ENCODE results near the gene LOXHD1.
A peak's percentile ranks its signal among the peaks of the same experiment; 100 is the strongest.

The LOXHD1 gene

GRCh38 chr18:46668694-46669093 lies 11.7 kb upstream of the LOXHD1 start:
- DNase-seq: no peak

DNA sequence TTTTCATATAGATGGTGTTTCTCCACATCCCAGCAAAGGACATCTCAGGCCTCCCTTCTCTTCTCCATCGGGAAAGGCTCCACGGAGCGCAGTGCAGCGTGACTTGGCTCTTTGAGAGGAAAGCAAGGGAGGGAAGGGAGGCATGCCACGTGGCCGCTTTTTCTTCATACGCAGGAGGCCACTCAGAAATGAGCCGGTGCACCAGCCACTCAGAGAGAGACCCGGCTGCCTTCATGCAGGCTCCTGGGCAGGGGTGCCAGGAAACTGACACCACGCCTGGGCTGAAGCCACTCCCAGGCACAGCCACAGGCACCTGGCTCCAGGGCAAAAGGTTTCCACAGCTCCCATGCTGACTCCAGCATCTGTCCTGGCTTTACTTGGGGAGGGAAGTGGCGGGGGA lies 11.1 kb upstream of the LOXHD1 start:
- no peak for DNase-seq

GRCh38 chr18:46663539-46663938 lies 6.5 kb upstream of the LOXHD1 start:
- DNase-seq: no peak

- no peak for DNase-seq
These were observed 4.1 kb upstream of the LOXHD1 start for GRCh38 chr18:46660957-46661749.

GRCh38 chr18:46659484-46659883 lies 2.5 kb upstream of the LOXHD1 start:
- DNase-seq: no peak

DNA sequence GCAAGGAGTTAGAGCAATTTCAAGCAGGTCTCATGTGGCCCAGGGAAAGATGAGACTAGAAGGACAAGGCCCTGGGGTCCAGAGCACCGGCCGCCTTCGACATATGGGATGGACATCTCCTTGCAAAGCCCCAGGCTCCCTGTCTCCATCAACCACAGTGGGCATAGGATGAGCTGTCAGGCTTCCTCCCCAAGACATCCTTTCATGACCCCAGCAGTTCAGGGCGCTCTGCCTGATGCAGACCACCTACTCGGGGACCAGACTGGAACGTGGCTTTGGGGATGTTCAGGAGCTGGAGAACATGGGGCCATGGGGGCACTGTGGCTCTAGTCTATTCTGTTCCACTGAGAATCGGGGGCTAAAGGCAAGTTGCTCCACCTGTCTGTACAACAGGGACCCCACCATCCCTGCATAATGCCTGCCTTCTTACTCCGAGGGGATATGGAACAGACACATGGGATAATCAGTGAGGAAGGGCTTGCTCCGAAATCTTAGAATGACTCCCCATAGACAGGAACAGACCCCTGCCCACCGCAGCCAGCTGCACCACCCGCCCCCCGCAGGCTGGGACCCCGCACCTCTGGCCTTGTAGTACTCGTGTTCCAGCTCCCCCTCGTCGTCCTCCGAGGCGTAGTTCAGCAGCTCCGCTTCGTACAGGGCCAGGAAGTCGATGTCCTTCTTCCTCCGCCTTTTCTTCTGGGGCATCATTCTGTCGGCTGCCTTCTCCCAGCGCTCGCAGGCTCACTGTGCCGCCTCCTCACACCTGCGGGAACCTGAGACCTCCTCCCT lies 500 bp downstream of the LOXHD1 start:
- no peak for DNase-seq

DNA sequence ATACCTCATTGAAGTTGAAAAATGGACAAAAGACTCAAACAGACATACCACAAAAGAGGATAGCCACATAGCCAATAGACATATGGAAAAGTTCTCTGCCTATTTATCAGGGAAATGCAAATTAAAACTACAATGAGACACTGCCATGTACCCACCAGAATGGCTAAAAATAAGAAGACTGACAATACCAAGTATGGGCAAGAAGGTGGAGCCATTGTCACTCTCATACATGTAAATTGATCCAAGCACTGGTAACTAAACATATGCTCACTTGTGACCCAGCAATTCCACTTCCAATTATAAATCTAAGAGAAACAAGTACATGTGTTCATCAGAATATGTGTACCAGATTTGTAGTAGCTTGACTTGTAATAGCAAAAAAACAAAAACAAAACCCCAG lies 4.6 kb downstream of the LOXHD1 start:
- DNase-seq: no peak

DNA sequence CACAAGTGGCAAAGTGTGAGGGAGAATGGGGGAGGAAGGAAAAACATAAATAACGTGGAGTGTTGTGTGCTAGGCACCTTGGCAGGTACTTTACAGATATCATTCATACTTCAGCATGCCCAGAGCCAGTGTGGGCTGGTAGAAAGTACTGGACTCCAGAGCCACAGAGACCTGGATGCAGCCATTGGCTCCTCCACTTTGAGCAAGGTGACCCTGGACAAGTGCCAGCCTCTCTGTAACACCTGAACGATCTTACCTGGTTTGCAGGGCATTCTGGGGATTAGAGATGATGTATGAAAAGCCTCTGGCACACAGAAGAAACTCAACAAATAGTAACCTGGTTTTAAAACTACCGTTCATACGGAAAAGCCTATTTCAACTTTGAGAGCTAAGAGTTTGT lies 6.3 kb downstream of the LOXHD1 start:
- no peak for DNase-seq

- no peak for DNase-seq
These were observed 7.8 kb downstream of the LOXHD1 start for GRCh38 chr18:46649071-46649862.

DNA sequence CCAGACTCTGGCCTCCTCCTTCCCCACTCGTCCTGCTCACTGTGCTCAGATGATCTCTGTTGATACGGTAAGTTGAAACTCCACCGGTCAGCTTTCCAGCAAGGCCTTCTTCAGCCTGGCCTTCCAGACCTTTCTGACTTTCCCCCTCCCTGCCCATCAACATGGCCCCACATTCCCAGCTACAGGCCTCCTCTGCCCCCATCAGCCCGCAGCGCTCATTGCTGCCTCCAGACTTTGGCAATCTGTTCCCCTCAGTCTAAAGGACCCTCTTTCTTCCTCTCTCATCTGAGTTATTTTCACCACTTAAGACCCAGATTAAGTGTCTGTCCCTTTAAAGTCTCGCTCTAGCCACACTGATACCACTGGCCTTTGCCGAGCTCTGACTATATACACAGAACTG lies 10.6 kb downstream of the LOXHD1 start:
- no peak for DNase-seq

- DNase-seq: no peak
These were observed 14.5 kb downstream of the LOXHD1 start for GRCh38 chr18:46642561-46642960.

DNA sequence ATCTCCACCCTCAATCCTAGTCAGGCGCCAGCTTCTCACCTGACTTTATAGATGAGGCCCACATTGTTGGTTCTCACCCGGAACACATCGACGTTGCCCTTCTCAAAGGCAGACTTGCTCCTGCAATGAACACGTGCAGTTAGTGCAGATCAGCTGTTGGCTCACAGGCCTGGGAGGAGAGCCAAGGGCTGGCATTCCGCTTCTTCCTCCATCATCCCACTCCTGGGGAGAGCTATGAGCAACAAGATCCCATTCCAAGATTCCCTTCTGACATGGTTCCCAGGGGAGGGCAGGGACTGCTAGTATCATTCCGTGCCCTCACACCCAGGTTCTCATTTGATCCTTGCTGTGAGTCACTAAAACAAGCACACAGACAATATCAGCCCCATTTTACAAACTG lies 15.1 kb downstream of the LOXHD1 start:
- DNase-seq: no peak

DNA sequence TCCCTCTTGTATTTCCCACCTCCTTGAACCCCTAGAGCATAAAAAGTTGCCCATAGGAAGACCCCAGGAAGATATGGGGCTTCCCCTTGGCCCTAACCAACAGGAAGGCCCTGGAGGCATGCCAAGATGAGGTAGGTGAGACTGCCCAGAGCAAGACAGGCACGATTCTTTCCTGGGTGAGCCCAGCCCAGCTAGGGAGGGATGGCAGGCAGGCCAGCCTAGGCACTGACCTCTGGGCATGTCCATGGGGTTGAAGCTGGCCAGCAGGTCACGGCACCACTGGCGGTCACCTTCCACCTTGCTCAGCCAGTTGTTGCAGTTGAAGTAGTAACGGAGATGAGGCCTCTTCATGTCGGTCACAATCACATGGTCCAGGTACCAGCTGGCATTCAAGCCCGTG lies 17.6 kb downstream of the LOXHD1 start:
- no peak for DNase-seq

DNA sequence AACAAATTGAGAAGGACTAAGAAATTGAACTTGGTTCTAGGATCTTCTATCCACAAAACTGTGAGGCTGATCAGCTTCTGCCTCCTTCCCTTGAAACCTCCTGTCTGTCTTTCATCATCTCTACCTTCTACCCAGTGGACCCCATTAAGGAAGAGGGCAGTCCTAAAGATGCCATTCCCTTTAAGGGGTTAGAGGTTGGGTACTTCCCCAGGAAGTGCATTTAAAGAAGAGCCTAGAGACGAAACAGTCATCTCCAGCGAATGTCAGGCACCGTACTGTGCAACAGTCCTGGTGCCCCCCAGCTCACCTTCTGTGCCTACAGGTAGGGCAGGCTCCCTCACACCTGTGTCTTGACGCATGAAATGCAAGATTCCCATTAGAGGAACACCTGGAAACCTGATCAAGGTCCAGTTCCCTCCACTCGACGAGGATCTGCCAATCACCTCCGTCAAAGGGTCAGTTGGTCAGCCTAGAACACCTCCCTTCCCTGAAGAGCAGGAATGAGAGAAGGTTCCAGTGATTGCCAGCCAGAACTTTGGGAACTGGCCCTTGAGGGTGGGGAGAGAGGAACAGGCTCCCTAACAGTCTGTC lies 20.9 kb downstream of the LOXHD1 start:
- no peak for DNase-seq

GRCh38 chr18:46632401-46633071 lies 24.5 kb downstream of the LOXHD1 start:
- DNase-seq: no peak

DNA sequence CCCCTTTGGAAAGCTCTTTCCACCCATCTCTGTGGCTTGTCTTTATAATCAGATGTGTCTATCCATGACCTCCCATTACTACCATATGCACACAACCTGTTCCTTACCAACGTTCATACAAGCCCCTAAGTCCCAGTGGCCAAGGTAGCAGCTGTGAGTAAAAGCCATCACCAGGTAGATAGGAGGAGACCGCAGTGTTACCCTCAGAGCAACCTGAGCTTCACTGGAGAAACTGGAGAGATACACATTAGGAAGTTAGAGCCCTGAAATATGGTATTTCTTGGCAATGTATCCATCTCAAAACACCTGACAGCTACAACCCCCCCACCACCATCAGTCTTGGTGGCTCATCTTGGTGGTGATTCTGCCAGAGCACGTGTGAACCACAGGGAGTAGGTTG lies 26.0 kb downstream of the LOXHD1 start:
- DNase-seq: no peak

- DNase-seq: no peak
These were observed 26.9 kb downstream of the LOXHD1 start for GRCh38 chr18:46630160-46630559.

GRCh38 chr18:46629361-46629760 lies 27.7 kb downstream of the LOXHD1 start:
- no peak for DNase-seq

- no peak for DNase-seq
These were observed 28.8 kb downstream of the LOXHD1 start for GRCh38 chr18:46628206-46628605.

GRCh38 chr18:46627136-46627535 lies 29.9 kb downstream of the LOXHD1 start:
- no peak for DNase-seq

- DNase-seq: no peak
These were observed 32.0 kb downstream of the LOXHD1 start for GRCh38 chr18:46625069-46625468.

DNA sequence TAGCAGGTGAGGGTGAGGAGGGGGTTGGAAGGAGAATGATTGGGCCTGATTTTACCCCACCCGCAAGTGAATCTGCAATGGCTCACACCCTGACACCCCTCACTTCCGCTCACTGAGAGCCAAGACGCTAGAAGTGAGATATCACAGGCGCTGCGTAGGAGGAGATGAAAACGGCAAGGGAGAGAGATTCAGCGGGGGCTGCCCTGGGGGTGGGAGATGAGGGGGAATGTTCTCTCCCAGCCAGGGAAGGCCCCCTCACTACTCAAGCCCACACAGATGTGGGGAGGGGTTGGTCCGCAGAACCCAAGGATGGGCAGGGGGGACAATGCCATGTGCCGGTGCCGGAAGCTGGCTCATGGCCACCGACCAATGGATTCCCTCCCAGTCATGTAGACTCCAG lies 32.9 kb downstream of the LOXHD1 start:
- DNase-seq: peak; percentile 1 to 47

- DNase-seq: peak; percentile 4
These were observed 33.5 kb downstream of the LOXHD1 start for GRCh38 chr18:46623541-46623940.

Data from stimulated activated CD4-positive, alpha-beta T cell treated with anti-CD3 and anti-CD28 coated beads, Interleukin-4, amount 100 ng/mL, for 4 hours (primary cell).